ENCODE measurements around the gene FLYWCH2. TPM values are rescaled to one million over a fixed set of nuclear protein-coding genes. Genes with fewer than 3 reads are reported as not detected.

FLYWCH2 gene
- total and polyA plus RNA-seq, 2 of the 8 experiments (the other 6 are each of a cell fraction or from before 2014, with no cell fraction given) = 16.4 to 30.7 TPM

DNA sequence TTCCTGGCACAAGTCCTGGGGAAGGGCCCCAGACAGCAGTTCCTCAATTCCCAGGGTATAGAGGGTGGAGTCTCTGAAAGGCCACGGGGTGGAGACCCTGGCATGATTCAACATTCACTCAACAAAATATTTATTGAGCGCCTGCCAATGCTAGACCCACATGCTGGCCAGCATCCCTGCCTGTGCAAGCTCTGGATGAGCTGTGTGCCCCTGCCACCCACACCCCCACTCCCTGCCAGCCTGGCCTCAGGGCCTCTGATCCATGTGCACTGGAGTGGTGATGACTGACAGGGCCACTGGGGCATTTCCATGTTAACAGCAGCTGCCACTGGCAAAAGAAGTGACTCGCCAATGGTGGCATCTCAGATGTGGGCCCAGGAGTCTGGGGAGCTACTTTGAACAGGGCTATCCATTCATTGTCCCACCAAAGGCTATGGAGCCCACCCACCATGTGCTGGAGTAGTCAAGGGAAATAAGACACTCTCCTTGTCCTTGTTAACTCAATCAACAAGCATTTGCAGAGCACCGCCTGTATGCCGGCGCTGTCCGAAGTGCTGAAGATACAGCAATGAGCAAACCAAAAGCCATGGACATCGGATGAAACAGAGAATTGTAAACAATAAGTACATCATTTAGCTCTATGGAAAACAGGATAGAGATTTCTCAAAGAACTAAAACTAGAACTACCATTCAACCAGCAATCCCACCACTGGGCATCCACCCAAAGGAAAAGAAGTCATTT is 22.0 kb upstream of the FLYWCH2 start:
- Histone ChIP-seq H3K18ac (ENCODE audit: extremely low read depth, low read length) (no peak overlapping the region), H2AFZ (ENCODE audit: low read length) (no peak overlapping the region), H3K27me3 (replicated peaks in 1 of 4; ENCODE audit: control insufficient read depth in 3 of 4, extremely low read depth in 1 of 4, insufficient read depth in 3 of 4, low read length in 3 of 4) (peaks cover 6 to 43% (median 24%) of the 10 kb centered on the region in 4 experiments), H4K20me1 (replicated peaks in 1 of 2; ENCODE audit: control insufficient read depth in 1 of 2, insufficient read depth in 2 of 2, low read length in 2 of 2) (peaks cover 0 to 2% of the 10 kb centered on the region in 2 experiments), H2BK15ac (ENCODE audit: low read length) (no peak overlapping the region), H3K79me2 (ENCODE audit: control insufficient read depth in 1 of 2, insufficient read depth in 2 of 2, low read length in 2 of 2) (no peaks in the 10 kb centered on the region), H3K4ac (replicated peaks; ENCODE audit: insufficient read length, low read depth, low read length) (no peak overlapping the region), H3K23ac (ENCODE audit: insufficient read length) (no peak overlapping the region), H3K4me1 (replicated peaks in 1 of 4; ENCODE audit: control insufficient read depth in 3 of 4, insufficient read depth in 4 of 4, low read length in 3 of 4) (peaks cover 3 to 12% (median 6%) of the 10 kb centered on the region in 4 experiments; a peak in 5 of 7 replicates), H4K8ac (ENCODE audit: extremely low read depth, insufficient read depth, low read length) (no peak overlapping the region), H2BK5ac (ENCODE audit: low read depth, low read length) (no peak overlapping the region), H3K4me2 (ENCODE audit: insufficient read depth in 1 of 2, low read depth in 2 of 2, low read length in 2 of 2) (no peak overlapping the region), H4K91ac (replicated peaks; ENCODE audit: insufficient read length, low read length) (no peak overlapping the region), H3K56ac (replicated peaks; ENCODE audit: insufficient read length, low read depth, low read length) (no peak overlapping the region), H2BK120ac (replicated peaks; ENCODE audit: low read depth, low read length) (no peak overlapping the region), H2BK20ac (ENCODE audit: low read length) (no peak overlapping the region), H3K27ac (ENCODE audit: low read depth, low read length) (no peak overlapping the region), H3K23me2 (ENCODE audit: low read depth, low read length) (peaks cover 11% of the 10 kb centered on the region; the same call in 1 of the 2 replicates), H3K9ac (replicated peaks in 1 of 4; ENCODE audit: extremely low read depth in 1 of 4, low read depth in 3 of 4, low read length in 3 of 4) (no peak overlapping the region), H3K79me1 (ENCODE audit: low read depth, low read length) (no peaks in the 10 kb centered on the region), H4K5ac (ENCODE audit: insufficient read length, low read depth, low read length) (no peak overlapping the region), H2AK5ac (ENCODE audit: low read depth, low read length) (no peak overlapping the region), H3K36me3 (ENCODE audit: control insufficient read depth in 2 of 4, insufficient read depth in 4 of 4, low read length in 3 of 4) (no peaks in the 10 kb centered on the region; a peak in 1 of 8 replicates), H3K4me3 (ENCODE audit: extremely low read depth in 1 of 4, insufficient read depth in 2 of 4, low read depth in 3 of 4, low read length in 4 of 4) (no peak overlapping the region), H3K14ac (ENCODE audit: insufficient read length) (no peak overlapping the region), H3K9me3 (ENCODE audit: insufficient read depth in 2 of 2, low read depth in 1 of 2, low read length in 1 of 2) (peaks cover 0 to 2% of the 10 kb centered on the region in 2 experiments; a peak in 1 of 4 replicates), H2BK12ac (ENCODE audit: low read depth, low read length) (no peak overlapping the region)
- no peak for DNase-seq (ENCODE audit: low read depth in 1 of 2, low spot score in 2 of 2)
- 78% methylated on average over 8 of the region's 8 CpGs; no CpG with 5 or more reads in 1 of the 2 experiments for WGBS, 2 experiments (ENCODE audit: extremely low coverage in 1 of 2, insufficient coverage in 1 of 2, insufficient read length in 1 of 2, insufficient replicate concordance in 2 of 2, low coverage in 1 of 2, low lambda C conversion rate in 2 of 2, missing lambda C conversion rate in 1 of 2)
- POLR2A ChIA-PET (ENCODE audit: partially characterized antibody) = interaction anchor here (0.8 to 1.0 kb wide), 2 partner anchors 83 to 109 kb away, joined by 3 to 5 read pairs; no protein-coding TSS in a partner anchor
- TF ChIP-seq CEBPB (IDR thresholded peaks at IDR 0.05; ENCODE audit: low read depth, low read length) (no peak), SUZ12 (IDR thresholded peaks at IDR 0.05; ENCODE audit: low read length) (no peak), SP1 (IDR thresholded peaks at IDR 0.05; ENCODE audit: low read depth, low read length) (no peak), RAD21 (IDR thresholded peaks at IDR 0.05 in 1 of 2, conservative IDR thresholded peaks at IDR 0.05 in 1 of 2; ENCODE audit: low read depth in 2 of 2, low read length in 2 of 2) (no peak), HDAC2 (IDR thresholded peaks at IDR 0.05; ENCODE audit: borderline replicate concordance in 1 of 2, low read depth in 2 of 2, low read length in 2 of 2) (no peak), POLR2A (IDR thresholded peaks at IDR 0.05; ENCODE audit: control extremely low read depth in 1 of 2, low read depth in 2 of 2, low read length in 2 of 2) (no peak)
- no peak for FAIRE-seq
- CTCF ChIA-PET (ENCODE audit: partially characterized antibody) = interaction anchor here (0.6 to 7.4 kb wide), 9 partner anchors 12 to 814 kb away, joined by 3 to 53 read pairs (median 3); no protein-coding TSS in a partner anchor
